Smooth muscle cell (in vitro differentiated cells): ENCODE results near the gene MXD1. TPM values are rescaled to one million over a fixed set of nuclear protein-coding genes. Genes with fewer than 3 reads are reported as not detected.

Source experiments
- DNase-seq: peaks from one replicate; lab custom pipeline; 2025; ENCODE audit not compliant: unreplicated experiment; lab: John Stamatoyannopoulos, UW
- H2AFZ ChIP-seq: fragments of 200-600 bp; sonication (generic); 2 replicates; pipeline ENCODE4 v1.6.0; 2016; ENCODE audit warnings: antibody characterized with exemption, low read depth, mild to moderate bottlenecking
- H3F3A ChIP-seq: fragments of 200-600 bp; sonication (generic); 2 replicates; pipeline ENCODE4 v1.6.0; 2017; ENCODE audit warnings: antibody characterized with exemption, low read depth
- H3K27ac ChIP-seq: fragments of 200-600 bp; sonication (generic); 2 replicates; pipeline ENCODE4 v1.5.1; 2016; ENCODE audit warnings: low read depth, mild to moderate bottlenecking
- H3K27me3 ChIP-seq: fragments of 200-600 bp; sonication (generic); 2 replicates; pipeline ENCODE4 v1.6.1; 2016; ENCODE audit warnings: low read depth, mild to moderate bottlenecking
- H3K36me3 ChIP-seq: fragments of 200-600 bp; sonication (generic); 2 replicates; pipeline ENCODE4 v1.5.1; 2016; ENCODE audit warnings: low read depth
- H3K4me1 ChIP-seq: fragments of 200-600 bp; sonication (generic); 2 replicates; pipeline ENCODE4 v1.5.1; 2016; ENCODE audit warnings: low read depth
- H3K4me2 ChIP-seq: fragments of 200-600 bp; sonication (generic); 2 replicates; pipeline ENCODE4 v1.6.0; 2016; ENCODE audit warnings: mild to moderate bottlenecking
- H3K4me3 ChIP-seq: fragments of 200-600 bp; sonication (generic); 2 replicates; pipeline ENCODE4 v1.5.1; 2016; ENCODE audit warnings: mild to moderate bottlenecking
- H3K79me2 ChIP-seq: fragments of 200-600 bp; sonication (generic); 2 replicates; pipeline ENCODE4 v1.6.0; 2016; ENCODE audit warnings: low read depth, mild to moderate bottlenecking
- H3K9ac ChIP-seq: fragments of 200-600 bp; sonication (generic); 2 replicates; pipeline ENCODE4 v1.6.0; 2016; ENCODE audit warnings: low read depth
- H3K9me3 ChIP-seq: fragments of 200-600 bp; sonication (generic); replicated peaks from 2 replicates; pipeline ENCODE4 v1.5.1; 2016; ENCODE audit warnings: low read depth
- H4K20me1 ChIP-seq: fragments of 200-600 bp; sonication (generic); 2 replicates; pipeline ENCODE4 v1.6.0; 2016; ENCODE audit warnings: low read depth
- CTCF ChIP-seq: fragments of 200-600 bp; sonication (generic); IDR thresholded peaks from 2 replicates; pipeline ENCODE4 v1.5.1; 2017; ENCODE audit warnings: borderline replicate concordance, mild to moderate bottlenecking, antibody characterized with exemption; ENCODE audit not compliant: insufficient read depth, poor library complexity, severe bottlenecking
- WGBS: methylation state at CpG from one replicate; pipeline ENCODE4 v1.1.7; 2016; ENCODE audit warnings: low lambda C conversion rate; 5-methylcytosine and 5-hydroxymethylcytosine counted together
- polyA plus RNA-seq: library from polyadenylated mRNA; unstranded; fragments of >200 nt; fragmentation: Nextera tagmentation; extraction: Ambion mirVana; gene quantifications from 2 replicates; pipeline ENCODE4 v1.2.1, GENCODE V29; 2016
- total RNA-seq: library from RNA; depleted of rRNA; stranded (reverse); fragments of >200 nt; gene quantifications from 2 replicates; pipeline ENCODE4 v1.2.3, GENCODE V29; 2014

The MXD1 gene
- total and polyA plus RNA-seq, 2 experiments from 2014 or later = 7.9 to 10.2 TPM

DNA sequence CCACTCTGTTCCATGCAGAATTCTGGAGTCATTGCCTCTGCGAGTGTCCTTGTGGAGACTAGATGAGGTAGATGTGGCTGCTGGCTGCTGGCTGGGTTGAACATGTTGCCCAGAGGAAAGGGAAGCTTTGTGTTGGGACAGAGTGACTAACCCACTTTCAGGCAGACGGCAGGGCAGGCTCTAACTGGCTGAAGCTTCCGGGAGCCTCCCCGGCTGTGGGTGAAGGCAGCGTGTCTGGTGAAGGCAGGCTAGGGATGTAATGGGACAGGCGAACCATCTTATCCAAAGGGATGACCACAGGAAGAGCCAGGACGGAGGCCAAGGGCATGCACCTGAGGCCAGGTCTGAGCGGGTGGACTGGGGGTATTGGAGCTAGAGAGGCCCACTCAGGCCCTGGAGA, 30.5 kb downstream of the MXD1 start:
- H3K36me3 ChIP-seq = peaks cover 5% of the 10 kb centered on the region
- H3F3A ChIP-seq = no peaks in the 10 kb centered on the region
- no peak overlapping the region for H3K27ac ChIP-seq
- no peaks in the 10 kb centered on the region for H4K20me1 ChIP-seq
- no peak for TF ChIP-seq CTCF
- H3K4me2 ChIP-seq = no peak overlapping the region
- no peaks in the 10 kb centered on the region for H3K9me3 ChIP-seq
- H2AFZ ChIP-seq = no peak overlapping the region
- H3K9ac ChIP-seq = no peak overlapping the region
- H3K4me1 ChIP-seq = peaks cover 6% of the 10 kb centered on the region
- no peaks in the 10 kb centered on the region for H3K79me2 ChIP-seq
- H3K4me3 ChIP-seq = no peak overlapping the region
- no peaks in the 10 kb centered on the region for H3K27me3 ChIP-seq
- 56% methylated on average over 8 of the region's 8 CpGs for WGBS
- no peak for DNase-seq

DNA sequence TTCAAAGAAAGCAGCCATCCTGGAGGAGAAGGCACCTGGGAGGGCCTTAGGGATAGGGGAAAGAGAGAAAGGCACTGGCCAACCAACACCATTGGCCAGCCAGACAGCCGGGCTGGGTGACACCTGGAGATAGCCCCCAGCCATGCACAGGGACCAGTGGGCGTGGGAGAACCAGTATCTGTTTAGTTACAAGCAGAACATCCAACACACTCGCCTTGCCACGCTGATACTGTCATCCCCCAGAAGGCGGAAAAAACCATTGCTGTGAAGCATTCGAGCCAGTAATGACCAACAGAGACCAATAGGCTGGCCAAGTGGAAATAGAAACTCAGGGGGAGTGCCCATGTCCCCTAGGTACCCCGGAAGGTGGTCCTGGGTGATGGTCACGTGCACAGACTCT, 31.0 kb downstream of the MXD1 start:
- TF ChIP-seq CTCF = no peak
- no peak overlapping the region for H2AFZ ChIP-seq
- no peaks in the 10 kb centered on the region for H3K79me2 ChIP-seq
- H3K9ac ChIP-seq = no peak overlapping the region
- H3K4me1 ChIP-seq = peaks cover 1% of the 10 kb centered on the region
- no peak overlapping the region for H3K4me2 ChIP-seq
- no peaks in the 10 kb centered on the region for H3F3A ChIP-seq
- H3K9me3 ChIP-seq = no peaks in the 10 kb centered on the region
- peak overlapping the region; percentile 28 for H3K27ac ChIP-seq
- peaks cover 5% of the 10 kb centered on the region for H3K36me3 ChIP-seq
- 79% methylated on average over 8 of the region's 8 CpGs for WGBS
- no peak for DNase-seq
- no peak overlapping the region for H3K4me3 ChIP-seq
- no peaks in the 10 kb centered on the region for H3K27me3 ChIP-seq
- H4K20me1 ChIP-seq = no peaks in the 10 kb centered on the region

- Histone ChIP-seq H4K20me1 (no peaks in the 10 kb centered on the region), H3K4me2 (peak overlapping the region; percentile 10), H2AFZ (no peak overlapping the region), H3K9ac (no peak overlapping the region), H3K27ac (peak overlapping the region; percentile 28), H3K4me1 (no peaks in the 10 kb centered on the region), H3K36me3 (peaks cover 5% of the 10 kb centered on the region), H3K79me2 (no peaks in the 10 kb centered on the region), H3K4me3 (no peak overlapping the region), H3K9me3 (no peaks in the 10 kb centered on the region), H3K27me3 (no peaks in the 10 kb centered on the region), H3F3A (no peaks in the 10 kb centered on the region)
- DNase-seq = no peak
- no peak for TF ChIP-seq CTCF
- WGBS = 68% methylated on average over 13 of the region's 13 CpGs
Measured at GRCh38 chr2:69946351-69947324, 31.7 kb downstream of the MXD1 start.
